ENCODE measurements around the gene EIF2B4. TPM values are rescaled to one million over a fixed set of nuclear protein-coding genes. Genes with fewer than 3 reads are reported as not detected.

EIF2B4 gene
- polyA plus RNA-seq, 2 of the 4 experiments (the other 2 are of a cell fraction) = 62.8 to 73.5 TPM

DNA sequence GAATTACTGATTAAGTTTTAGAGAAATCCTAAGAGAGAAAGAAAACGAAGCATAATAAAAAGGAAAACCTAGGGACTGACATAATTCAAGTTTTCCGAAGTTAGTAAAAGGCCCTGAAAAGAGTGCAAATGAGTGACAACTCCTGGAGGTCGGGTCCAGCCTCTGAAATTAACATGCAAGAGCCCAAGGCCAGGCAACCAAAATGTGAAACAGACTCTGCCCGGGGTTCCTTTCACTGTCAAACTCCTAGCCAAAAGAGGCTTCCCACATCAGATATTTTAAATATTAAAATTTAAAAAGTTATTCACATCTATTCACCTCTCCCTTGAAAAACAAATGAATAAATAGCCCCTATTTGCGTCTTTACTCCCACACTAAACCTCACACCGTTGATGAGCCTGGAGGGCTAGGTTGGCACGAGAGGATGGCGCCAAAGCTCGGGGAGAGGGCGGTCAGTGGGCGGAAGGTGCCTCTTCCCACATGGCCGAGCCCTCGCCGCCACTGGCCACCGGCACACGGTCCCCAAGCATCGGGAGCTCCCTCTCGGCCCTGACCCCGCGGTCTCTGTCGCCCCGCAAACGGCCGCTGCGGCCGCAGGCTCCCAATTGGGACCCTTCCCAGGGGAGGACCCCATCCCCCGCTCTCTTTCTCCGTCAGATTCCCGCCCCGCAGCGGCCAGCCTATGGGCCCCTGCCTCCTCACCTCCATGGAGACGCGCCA is 38.6 kb upstream of the EIF2B4 start:
- Histone ChIP-seq H3K4me1 (peaks cover 26% of the 10 kb centered on the region; the same call in 2 of the 3 replicates), H3K27ac (peak overlapping the region; percentile 90 to 92), H3K4me3 (peak overlapping the region; percentile 87), H3K9me3 (no peaks in the 10 kb centered on the region), H3K4me2 (peak overlapping the region; percentile 89)
- ATAC-seq (peak; percentile 73 to 76), DNase-seq (ENCODE audit: low read depth in 1 of 2, low spot score in 1 of 2) (peak; percentile 29 to 35), FAIRE-seq (no peak)
- ChIA-PET POLR2A (interaction anchor here (0.9 to 3.1 kb wide), 11 partner anchors 8 to 255 kb away, joined by 3 to 78 read pairs (median 6); partner anchors contain the start of genes CCDC121, GPN1, NRBP1 and SLC4A1AP), CTCF (interaction anchor here (0.6 to 5.3 kb wide), 17 partner anchors 8 to 281 kb away, joined by 3 to 72 read pairs (median 4); partner anchors contain the start of genes NRBP1, SLC4A1AP and SUPT7L)
- WGBS (ENCODE audit: missing lambda C conversion rate) = 1% methylated on average over 11 of the region's 33 CpGs
- TF ChIP-seq ZNF302 (CRISPR knock-in tag; IDR thresholded peaks at IDR 0.05) (no peak), HES2 (IDR thresholded peaks at IDR 0.05) (no peak), PHF8 (IDR thresholded peaks at IDR 0.05; ENCODE audit: borderline replicate concordance, low read depth) (0 out of 2 replicates have a peak, but pooled peaks have one; percentile 73), TFCP2L1 (CRISPR knock-in tag; IDR thresholded peaks at IDR 0.05) (no peak)

DNA sequence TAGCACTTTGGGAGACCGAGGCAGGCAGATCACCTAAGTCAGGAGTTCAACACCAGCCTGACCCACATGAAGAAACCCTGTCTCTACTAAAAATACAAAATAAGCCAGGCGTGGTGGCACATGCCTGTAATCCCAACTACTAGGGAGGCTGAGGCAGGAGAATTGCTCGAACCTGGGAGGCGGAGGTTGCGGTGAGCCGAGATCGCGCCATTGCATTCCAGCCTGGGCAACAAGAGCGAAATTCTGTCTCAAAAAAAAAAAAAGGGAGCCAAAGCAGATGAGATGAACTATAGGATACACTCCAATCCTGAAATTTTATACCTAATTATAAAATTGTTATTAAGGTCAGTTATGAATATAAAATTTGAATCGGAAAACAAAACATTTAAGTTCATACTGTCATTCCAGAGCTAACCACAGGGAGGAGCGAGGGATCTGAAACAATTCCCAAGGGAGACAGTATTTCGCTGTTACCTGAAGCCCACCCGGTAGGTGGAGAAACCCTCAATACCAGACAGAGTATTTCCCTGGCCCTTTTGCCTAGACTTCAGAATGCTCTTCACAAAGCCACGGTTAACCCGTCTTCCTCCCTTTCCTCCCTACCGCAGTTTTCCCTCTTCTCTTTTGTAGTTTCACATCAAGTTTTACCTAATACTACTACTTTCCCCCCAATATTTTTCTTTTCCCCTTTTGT is 37.8 kb upstream of the EIF2B4 start:
- H3K4me2 ChIP-seq = peak overlapping the region; percentile 89
- peak overlapping the region; percentile 87 for H3K4me3 ChIP-seq
- no peaks in the 10 kb centered on the region for H3K9me3 ChIP-seq
- H3K4me1 ChIP-seq = peaks cover 25% of the 10 kb centered on the region; the same call in 2 of the 3 replicates
- H3K27ac ChIP-seq = peak overlapping the region; percentile 49 to 90; a peak in 3 of 6 replicates
- CTCF ChIA-PET = interaction anchor here (0.6 to 5.3 kb wide), 18 partner anchors 9 to 275 kb away, joined by 3 to 72 read pairs (median 4); partner anchors contain the start of genes CCDC121, GPN1, NRBP1 and SLC4A1AP
- WGBS (ENCODE audit: missing lambda C conversion rate) = 43% methylated on average over 16 of the region's 16 CpGs
- POLR2A ChIA-PET = interaction anchor here (0.6 to 3.1 kb wide), 4 partner anchors 21 to 983 kb away, joined by 3 to 78 read pairs (median 10); partner anchors contain the start of genes NRBP1 and ZNF513
- DNase-seq (ENCODE audit: low read depth in 1 of 2, low spot score in 1 of 2) (peak; percentile 75 to 78), ATAC-seq (peak in 1 of 2 experiments; percentile 14; a peak in 1 of 6 replicates), FAIRE-seq (no peak)
- TF ChIP-seq BCL3 (IDR thresholded peaks at IDR 0.05) (no peak), SMC3 (IDR thresholded peaks at IDR 0.05) (peak; percentile 73), PBX3 (IDR thresholded peaks at IDR 0.05) (no peak), HMGXB4 (CRISPR knock-in tag; IDR thresholded peaks at IDR 0.05; ENCODE audit: borderline replicate concordance) (no peak), RAD21 (conservative IDR thresholded peaks at IDR 0.05 in 1 of 2, IDR thresholded peaks at IDR 0.05 in 1 of 2) (peak; percentile 66 to 74)
- TF ChIP-seq, protein P1, sequence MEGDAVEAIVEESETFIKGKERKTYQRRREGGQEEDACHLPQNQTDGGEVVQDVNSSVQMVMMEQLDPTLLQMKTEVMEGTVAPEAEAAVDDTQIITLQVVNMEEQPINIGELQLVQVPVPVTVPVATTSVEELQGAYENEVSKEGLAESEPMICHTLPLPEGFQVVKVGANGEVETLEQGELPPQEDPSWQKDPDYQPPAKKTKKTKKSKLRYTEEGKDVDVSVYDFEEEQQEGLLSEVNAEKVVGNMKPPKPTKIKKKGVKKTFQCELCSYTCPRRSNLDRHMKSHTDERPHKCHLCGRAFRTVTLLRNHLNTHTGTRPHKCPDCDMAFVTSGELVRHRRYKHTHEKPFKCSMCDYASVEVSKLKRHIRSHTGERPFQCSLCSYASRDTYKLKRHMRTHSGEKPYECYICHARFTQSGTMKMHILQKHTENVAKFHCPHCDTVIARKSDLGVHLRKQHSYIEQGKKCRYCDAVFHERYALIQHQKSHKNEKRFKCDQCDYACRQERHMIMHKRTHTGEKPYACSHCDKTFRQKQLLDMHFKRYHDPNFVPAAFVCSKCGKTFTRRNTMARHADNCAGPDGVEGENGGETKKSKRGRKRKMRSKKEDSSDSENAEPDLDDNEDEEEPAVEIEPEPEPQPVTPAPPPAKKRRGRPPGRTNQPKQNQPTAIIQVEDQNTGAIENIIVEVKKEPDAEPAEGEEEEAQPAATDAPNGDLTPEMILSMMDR (IDR thresholded peaks at IDR 0.05) = peak; percentile 74

All from A549 (cell line).